ENCODE measurements around the gene HEATR5B.
"Not testable (repeated sequence)": the region's sequence is repeated elsewhere in the genome, so short reads cannot be mapped to it uniquely, and the experiment has no call there.

HEATR5B gene

DNA sequence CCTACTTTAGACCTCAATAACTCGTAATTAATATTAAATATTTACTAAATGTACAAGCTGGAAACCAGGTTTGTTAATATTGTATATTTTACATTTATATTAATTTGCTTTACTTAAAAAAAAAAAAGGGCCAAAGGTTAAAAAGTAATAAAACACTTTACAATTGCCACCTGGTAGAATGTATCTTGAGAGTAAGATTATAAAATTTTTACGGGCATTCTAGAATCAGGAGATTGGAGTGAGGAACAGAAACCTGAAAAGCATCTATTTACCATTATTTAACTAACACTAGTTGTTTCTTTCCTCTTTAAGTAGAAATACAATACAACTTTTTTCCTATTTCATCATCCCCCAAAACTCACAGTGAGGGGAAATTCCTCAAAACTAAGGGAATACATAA, 102.3 kb downstream of the HEATR5B start:
- no peak for DNase-seq

DNA sequence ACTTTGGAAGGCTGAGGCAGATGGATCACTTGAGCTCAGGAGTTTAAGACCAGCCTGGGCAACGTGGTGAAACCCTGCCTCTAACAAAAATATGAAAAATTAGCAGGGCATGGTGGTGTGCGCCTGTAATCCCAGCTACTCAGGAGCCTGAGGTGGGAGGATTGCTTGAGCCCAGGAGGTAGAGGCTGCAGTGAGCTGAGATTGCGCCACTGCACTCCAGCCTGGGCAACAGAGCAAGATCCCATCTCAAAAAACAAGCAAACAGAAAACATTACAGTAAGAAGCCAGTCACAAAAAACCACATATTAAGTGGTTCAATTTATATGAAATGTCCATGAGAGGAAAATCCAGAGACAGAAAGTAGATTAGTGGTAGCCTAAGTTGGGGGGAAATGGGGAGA, 105.2 kb downstream of the HEATR5B start:
- DNase-seq = not testable (repeated sequence)

DNA sequence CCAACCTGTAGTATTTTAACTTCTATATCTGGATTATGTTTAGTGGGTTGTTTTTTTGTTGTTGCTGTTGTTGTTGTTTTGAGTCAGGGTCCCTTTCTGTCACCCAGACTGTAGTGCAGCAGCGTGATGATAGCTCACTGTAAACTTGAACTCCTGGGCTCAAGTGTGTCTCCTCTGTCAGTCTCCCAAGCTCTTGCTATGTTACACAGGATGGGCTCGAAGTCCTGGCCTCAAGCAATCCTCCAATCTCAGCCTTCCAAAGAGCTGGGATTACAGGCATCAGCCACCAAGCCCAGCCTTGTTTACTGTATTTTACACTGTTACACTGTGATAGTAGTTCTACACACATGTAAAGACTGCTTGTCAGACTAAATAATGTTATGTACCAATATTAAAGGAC, 108.1 kb downstream of the HEATR5B start:
- DNase-seq = no peak

DNA sequence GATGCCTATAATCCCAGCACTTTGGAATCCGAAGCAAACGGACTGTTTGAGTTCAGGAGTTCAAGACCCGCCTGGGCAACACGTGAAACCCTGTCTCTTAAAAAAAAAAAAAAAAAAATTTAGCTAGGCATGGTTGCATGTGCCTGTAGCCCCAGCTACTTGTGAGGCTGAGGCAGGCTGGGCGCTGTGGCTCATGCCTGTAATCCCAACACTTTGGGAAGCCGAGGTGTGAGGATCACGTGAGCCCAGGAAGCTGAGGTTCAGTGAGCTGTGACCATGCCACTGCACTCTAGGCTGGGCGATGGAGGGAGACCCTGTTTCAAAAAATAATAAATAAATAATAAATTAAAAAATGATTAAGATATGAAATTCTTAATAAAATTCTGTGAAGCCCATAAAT, 108.9 kb downstream of the HEATR5B start:
- no peak for DNase-seq

DNA sequence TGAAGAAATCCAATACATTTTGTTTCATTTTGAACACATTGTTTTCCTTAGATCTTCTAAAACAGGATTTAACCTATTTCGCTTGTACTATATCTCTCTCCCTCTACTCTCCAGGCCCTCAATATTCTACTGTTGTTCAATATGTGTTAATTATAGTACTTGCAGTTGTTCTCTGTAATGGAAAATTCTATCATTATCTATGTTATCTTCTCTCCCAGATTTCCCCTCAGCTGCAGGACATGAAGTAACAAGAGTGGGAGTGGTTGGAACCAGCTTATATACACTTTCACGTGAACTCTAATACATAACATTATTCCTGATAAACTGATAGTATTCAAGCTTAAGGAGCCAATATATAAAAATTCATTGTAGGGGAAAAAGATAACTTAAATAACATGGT, 110.9 kb downstream of the HEATR5B start:
- DNase-seq = no peak

DNA sequence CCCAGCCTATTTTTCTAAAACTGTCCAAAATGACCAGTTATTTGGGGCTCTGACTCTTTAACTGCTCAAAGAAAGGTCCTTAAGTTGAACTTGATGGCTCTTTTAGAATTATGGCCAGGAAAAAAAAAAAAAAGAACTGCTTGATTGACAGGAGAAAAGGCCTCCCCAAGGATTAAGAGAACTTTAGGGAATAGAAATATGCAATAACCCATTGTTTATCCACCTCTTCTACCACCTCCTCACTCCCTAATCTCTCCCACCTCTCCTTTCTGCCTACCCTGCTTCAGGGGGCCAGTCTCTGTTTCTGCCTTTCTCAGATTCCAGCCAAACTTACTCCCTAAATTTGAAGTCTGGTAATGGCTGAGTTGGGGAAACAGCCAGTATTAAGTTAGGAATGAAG, 112.2 kb downstream of the HEATR5B start:
- DNase-seq = no peak

DNA sequence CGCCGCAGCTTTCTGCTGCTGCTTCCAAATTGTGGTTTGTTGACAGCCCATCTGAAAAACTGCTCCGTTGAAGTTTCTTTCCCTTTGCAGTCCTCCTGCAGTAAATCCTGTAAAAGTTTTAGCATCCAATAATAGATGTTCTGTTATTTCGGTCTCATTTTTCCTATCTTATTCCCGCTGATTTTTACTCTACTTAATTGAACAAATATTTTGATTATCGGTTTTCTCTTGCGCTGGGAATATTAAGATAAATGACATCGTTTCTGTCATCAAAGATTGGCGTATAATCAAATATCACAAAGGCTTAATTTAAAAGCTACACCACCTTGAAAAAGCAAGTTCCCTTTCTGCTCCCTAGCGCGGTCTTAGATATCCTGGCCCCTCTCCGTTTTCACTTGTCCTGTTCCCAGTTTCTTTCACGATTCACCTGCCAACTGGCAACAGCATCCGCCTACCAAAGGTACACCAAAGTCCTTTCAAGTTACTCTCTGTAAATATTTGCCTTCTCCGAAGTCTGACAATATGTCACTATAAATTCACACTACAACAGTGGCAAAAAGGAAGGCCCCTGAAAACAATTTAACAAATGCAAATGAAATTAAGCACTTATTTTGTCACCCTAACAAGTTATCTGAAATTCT, 116.8 kb downstream of the HEATR5B start:
- no peak for DNase-seq

DNA sequence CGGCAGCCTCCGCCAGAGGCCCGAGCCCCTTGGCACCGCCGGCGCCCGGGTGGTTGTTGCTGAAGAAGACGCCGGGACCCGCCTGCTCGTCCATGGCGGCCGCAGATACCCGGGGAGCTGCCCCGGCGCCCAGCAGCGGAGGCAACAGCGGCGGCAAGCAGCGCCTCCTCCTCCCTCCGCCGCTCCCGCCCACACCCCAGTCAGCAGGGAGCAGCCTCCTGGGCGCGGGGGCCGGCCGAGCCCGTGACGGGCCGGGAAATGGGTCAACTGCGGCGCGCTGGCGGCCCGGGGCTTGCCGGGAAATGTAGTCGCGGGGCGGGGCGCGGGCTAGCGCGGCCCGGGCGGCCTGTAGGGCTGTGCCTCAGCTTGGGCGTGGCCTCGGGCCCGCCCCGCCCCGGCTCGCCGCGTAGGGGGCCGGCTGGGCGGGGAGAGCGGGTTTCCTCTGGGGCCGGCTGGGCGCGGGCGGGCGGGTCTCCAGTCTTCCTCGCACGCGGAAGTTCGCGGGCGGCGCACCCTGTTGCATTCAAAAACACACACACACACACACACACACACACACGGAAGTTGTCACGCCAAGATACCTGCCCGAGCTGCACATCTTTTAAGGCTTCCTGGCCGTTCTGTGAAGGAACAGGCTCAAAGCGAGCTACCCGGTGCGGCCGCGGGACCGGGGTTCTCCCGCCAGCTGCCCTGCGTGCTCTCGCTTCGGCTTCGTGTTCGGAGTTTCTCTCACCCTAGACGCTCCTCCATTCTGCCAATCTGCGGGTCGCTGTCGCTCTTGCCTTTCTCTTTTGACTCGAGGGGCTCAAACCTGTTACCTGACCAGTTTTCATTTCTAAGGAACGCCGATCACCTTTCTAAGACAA, 117.6 kb downstream of the HEATR5B start, which contains the start of gene STRN:
STRN (minus strand) TSS at position 167 of the 866 bp plus-strand sequence; CDS start at position 94, 73 bp downstream.
- peak; percentile 91 for DNase-seq

DNA sequence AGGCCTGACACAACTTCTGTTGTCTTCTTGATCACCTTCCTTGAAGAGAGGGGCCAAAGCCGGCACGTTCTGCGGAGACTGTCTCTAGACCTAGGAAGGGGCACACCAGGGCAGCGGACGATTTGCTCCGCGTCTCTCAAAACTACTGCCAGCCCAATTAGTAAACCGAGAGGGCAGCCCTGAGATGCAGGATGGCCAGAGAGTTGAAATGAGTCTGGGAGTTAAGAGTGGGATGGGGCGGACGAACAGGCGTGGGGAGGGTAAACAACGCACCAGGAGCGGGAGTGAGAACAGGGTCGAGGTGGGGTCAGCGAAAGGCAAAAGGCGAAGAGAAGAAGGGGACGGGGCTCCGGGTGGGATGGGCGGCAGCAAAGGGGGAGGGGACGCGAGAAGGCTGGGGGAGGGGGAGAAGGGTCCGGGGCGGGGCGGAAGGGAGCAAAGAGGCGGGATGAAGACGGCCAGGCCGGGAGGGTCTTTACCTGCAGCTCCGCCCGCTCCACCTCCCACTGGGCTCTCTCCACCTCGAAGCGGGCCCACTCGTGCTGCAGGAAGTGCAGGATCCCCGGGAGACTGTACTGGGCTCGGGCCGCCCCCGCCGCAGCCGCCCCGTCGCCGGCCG, 118.3 kb downstream of the HEATR5B start:
- DNase-seq = peak; percentile 66

DNA sequence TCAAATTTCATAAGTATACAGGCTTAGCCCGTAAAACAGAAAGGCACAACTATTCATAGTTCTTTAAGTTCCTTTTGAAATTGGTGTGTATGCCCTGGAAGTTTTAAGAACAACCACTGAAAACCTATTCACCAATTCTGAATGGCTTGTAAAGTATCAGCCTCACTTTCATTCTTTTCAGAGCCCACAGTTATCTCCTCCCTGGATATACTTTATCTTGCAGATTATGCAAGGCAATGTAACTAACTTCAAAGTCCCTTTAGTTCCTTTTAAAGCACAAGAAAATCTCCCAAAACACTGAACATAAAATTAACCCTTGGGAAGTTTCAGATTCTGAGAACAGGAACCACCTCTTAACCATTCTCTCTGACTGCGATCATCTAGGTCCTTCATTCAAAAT, 119.0 kb downstream of the HEATR5B start:
- no peak for DNase-seq

DNA sequence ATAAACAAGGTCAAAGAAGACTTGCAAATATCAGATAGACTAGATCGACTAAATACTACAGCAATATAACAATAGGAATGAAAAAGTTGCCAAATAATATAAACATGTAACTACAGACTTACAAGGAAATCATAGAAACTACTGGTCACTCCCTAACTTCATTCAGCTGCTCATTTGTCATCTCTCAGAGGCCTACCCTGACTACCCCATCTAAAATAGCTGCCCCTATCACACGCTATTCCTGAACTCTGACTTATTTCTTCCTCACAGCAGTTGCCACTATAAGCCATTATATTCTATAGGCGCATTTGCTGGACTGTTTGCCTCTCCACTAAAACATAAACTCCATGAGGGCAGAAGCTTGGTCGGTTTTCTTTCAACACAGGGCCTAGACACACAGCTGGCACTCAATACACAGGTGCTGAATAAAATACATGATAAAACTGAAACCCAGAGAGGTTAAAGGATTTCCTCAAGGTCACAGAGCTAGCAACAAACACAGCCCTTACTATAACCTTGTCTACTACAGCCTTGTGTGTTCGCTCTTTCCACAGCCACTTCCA, 119.6 kb downstream of the HEATR5B start:
- no peak for DNase-seq

DNA sequence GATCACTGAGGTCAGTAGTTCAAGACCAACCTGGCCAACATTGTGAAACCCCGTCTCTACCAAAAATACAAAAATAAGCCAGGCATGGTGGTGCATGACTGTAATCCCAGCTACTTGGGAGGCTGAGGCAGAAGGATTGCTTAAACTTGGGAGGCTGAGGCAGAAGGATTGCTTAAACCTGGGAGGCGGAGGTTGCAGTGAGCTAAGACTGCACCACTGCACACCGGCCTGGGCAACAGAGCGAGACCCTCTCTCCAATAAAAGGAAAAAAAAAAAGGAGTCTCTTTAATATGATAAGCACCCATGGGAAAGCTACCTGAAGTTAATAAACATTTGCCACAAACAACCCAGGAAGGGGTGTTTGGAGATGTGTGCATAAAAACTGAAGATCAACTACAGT, 120.4 kb downstream of the HEATR5B start:
- DNase-seq = no peak

DNA sequence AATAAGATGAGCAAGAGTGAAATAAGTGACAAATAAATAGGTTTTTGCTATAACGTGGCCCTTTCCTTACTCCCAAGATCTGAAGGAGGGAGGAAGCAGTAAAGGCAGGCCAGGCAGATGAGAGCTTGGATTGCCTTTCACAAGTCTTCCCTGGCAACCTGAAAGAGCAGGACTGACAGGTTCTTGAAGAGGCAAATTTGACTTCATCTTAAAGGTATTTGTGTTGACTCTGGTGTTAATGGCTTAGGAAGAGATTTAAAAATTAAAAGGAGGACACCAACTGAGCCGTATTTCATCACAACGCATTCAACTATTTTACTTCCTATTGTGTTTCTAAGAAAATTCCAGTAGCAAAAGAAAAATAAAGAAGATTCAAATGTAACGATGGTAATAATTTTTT, 121.1 kb downstream of the HEATR5B start:
- DNase-seq = no peak

DNA sequence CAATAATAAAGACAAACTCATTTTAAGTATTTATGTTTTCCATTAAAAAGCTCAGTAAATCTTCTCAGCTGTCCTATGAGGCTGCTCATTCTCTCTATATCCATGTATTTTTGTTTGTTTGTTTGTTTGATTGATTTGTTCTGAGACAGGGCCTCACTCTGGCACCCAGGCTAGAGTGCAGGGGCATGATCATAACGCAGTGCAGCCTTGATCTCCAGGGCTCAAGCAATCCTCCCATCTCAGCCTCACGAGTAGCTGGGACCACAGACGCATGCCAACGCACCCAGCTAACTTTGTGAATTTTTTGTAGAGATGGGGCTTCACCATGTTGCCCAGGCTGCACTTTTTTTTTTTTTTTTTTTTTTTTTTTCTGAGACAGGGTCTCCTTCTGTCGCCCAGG, 123.4 kb downstream of the HEATR5B start:
- DNase-seq = no peak

DNA sequence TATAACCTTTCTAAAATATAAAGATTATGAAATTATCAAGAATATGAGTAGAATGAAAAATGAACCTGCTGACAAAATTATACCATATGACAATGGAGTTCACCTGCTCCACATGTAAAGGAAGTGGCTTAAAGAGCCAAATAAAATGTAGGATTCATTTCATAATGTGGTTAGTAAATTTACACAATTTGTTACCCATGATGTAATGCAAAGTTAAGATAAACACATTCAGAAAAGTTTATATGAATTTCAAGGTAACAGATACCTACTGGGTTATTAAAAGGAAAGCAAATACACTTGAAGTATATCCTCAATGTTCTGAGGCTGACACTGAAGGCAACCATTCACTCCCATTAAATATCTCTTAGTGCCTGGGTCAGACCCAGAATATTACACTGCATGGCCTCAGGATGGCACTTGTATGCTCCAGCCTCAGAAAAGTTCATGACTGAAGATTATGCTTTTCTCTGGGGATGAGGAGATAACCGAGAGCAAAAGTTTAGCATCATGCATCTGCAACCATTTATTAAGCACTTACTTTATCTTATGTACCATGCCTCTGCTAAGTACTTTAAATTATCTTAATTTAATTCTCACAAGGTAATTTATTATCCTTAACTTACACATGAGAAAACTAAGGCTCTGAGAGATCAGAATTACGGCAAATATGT, 124.0 kb downstream of the HEATR5B start:
- no peak for DNase-seq

DNA sequence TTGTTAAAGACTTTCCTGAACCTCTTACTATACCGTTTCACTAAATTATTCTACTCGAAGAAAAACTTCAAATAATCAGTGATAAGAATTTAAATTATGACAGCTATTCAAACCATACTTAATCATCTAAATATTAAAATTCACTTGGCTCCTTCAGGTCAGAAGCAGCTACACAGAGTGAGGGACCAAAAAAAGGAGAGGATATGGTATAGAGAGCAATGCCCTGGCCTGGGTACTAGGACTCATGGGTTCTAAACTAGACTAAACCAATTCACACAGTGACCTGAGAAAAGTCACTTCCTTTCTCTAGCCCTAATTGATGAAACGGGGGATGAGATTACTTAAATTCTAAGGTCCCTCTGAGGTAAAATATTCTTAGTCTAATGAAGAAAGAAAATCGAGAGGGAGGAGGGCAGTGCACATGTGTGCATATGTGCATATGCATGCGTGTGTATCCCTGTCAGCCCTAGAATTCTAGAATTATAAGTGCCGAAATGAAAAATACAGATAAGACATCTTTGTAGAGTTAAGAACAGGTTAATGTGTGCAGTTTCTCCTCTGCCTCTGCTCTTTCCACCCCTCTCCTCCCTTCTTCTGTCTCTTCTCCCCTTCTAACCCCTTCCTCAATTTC, 129.1 kb downstream of the HEATR5B start:
- DNase-seq = no peak

DNA sequence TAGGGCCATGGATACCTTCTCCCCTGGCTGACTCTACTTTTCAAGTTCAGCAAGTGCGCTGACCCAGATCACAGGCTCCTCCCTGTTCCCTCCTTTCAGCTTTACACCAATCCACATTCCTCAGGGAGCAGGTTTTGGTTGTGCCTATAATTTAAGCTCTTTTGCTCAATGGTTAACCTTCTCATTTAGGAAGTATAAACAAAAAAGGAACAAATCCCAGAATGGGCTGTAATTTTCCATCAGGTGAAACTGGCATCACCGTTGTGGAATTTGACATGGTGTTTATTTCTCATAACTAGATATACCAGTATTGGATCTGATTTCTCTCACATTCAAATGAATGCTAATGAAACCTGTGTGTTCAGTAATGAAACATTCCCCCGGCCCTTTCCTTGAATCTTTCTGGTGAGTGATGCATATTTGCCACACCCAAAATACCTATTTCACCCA, 131.4 kb downstream of the HEATR5B start:
- no peak for DNase-seq

DNA sequence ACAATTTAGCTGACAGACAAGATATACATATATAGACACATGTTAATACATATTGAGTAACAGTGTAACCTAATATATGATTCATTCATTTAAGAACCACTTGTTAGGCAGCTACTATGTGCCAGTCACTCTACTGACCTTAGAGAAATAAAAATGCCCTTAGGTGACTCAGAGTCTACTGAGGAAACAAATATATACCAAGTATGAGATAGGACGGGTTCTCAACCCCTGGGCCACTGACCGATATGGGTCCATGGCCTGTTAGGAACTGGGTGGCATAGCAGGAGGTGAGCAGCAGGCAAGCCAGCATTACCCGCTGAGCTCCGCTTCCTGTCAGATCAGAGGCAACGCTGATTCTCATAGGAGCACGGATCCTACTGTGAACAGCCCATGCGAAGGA, 132.6 kb downstream of the HEATR5B start:
- DNase-seq = no peak

DNA sequence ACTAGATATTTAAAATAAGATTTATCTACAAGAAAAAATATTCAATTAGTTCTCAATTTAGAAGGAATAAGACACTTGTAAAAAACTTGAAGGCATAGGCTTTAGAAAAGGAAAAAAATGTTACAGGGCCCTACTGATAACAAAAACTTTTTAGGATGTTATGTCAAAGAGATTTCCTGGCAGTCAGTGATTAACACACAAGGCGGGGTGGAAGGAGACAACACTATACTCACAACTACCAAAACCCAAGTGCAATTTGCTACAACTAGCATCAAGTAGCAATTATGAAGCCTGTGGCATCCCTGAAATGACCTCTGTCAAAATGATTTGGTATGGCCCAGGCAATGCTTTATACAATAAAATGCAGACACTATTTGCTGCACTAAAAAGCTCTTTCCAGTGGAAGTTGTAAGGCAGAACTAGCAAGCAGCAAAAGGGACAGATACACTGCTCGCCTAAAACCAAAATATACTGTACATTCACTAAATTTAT, 133.1 kb downstream of the HEATR5B start:
- no peak for DNase-seq

DNA sequence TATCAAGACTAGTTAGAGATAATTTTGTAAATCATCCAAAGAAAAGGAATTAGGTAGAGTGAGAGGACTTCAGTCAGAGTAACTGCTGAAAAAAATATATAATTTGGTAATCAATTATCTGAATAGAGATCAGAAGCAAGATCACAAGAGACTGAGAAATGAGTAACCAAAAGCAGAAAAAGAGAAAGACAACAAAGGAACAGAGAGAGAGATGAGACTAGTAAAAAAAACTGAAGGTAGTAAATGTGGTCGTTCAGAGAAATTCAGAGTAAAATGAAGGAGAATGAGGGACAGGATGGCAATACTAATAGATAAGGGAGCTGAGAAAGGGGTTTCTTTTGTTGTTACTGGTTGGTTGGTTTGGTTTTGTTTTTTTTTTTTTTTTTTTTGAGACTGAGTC, 134.3 kb downstream of the HEATR5B start:
- no peak for DNase-seq

DNA sequence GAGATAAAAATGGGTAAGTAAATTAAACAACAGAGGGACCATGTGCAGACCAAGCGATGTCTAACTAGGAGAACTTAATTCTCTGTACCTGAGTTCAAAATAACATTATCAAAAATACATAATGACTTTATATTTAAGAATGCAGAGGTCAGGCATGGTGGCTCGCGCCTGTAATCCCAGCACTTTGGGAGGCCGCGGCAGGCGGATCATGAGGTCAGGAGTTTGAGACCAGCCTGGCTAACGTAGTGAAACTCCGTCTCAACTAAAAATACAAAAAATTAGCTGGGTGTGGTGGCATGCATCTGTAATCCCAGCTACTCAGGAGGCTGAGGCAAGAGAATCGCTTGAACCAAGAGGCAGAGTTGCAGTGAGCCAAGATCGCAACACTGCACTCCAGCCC, 138.9 kb downstream of the HEATR5B start:
- not testable (repeated sequence) for DNase-seq

DNA sequence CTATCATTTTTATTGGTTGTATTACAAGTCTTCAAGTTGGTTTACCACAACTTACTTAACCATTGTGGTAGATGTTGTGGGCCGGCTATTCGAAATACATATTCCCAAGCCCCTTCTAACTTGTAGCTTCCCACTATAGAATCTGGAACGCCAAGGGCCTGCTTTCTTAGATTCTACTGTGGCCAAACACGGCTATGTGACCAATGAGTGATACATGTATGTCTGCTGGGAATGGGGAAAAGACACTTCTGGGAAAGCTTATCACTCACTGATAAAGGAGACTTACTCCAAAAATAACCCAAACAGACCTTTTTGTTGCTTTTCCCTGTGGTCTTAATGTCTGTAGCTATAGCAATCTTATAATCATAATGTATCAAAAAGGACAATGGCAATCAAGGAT, 142.3 kb downstream of the HEATR5B start:
- DNase-seq = no peak

Data from right kidney (tissue), 1 donor.